K562 (cell line): ENCODE measurements around the gene ARL10. TPM values are rescaled to one million over a fixed set of nuclear protein-coding genes. Genes with fewer than 3 reads are reported as not detected.

Source experiments
- ATAC-seq: fragments of 200-7000 bp; cut with Tn5 transposase; 3 replicates; pipeline ENCODE4 v1.9.1; 2020; ENCODE audit warnings: moderate library complexity
- BruUV-seq: library from RNA; stranded (reverse); fragments of 400-500 nt; replicated peaks from 2 replicates; lab custom pipeline; 2021; lab: Mats Ljungman, UMichigan
- CTCF ChIA-PET: fragments of 300-600 bp; formaldehyde crosslinking; extraction: SDS; loops from one replicate; lab custom pipeline; 2021; ENCODE audit warnings: low intra/inter-chr PET ratio; lab: Yijun Ruan, JAX
- POLR2A ChIA-PET: fragments of 300-600, 350-650 bp; sonication (Branson Sonifier 250); formaldehyde crosslinking; extraction: SDS; loops from one replicate; lab custom pipeline; 2021; ENCODE audit warnings: antibody characterized with exemption, inconsistent platforms; lab: Yijun Ruan, JAX
- DNase-seq, 4 experiments: peaks; one replicate each; pipeline versions ENCODE4 v3.0.0 to v3.0.0-alpha.2; 2011 to 2018; ENCODE audit warnings: low spot score in 3 of 4, mixed read lengths in 3 of 4; ENCODE audit errors: extremely low read depth in 1 of 4
- FAIRE-seq: peaks from 2 replicates; lab custom pipeline; 2011; peaks lifted over from hg19 to GRCh38; lab: Jason Lieb, UNC
- H2AFZ ChIP-seq: 2 replicates; pipeline ENCODE4 v1.6.0; 2011; ENCODE audit warnings: low read depth, low read length, control low read depth, inconsistent platforms
- H3K27ac ChIP-seq: fragments of 200-600 bp; 3 replicates; pipeline ENCODE4 v1.8.0; 2011; ENCODE audit warnings: low read depth, mild to moderate bottlenecking, control low read depth, inconsistent platforms, low read length, moderate library complexity, mixed read lengths; ENCODE audit errors: extremely low read depth
- H3K27me3 ChIP-seq, 2 experiments: fragments of 300-600 bp in 1 of 2; 2 replicates in 1 of 2; 3 replicates in 1 of 2; pipeline versions ENCODE4 v1.6.0 to v1.8.0; 2011; ENCODE audit warnings: inconsistent platforms in 2 of 2, low read length in 2 of 2, mild to moderate bottlenecking in 1 of 2, mixed read lengths in 1 of 2, moderate library complexity in 1 of 2; ENCODE audit not compliant: control insufficient read depth in 2 of 2, insufficient read depth in 2 of 2
- H3K36me3 ChIP-seq: fragments of 300-600 bp; 3 replicates; pipeline ENCODE4 v1.8.0; 2011; ENCODE audit warnings: mild to moderate bottlenecking, low read length, inconsistent platforms; ENCODE audit not compliant: control insufficient read depth, insufficient read depth
- H3K4me1 ChIP-seq, 2 experiments: fragments of 200-600 bp in 1 of 2; replicated peaks in 1 of 2; 2 replicates in 1 of 2; 3 replicates in 1 of 2; pipeline versions ENCODE4 v1.5.1 to v1.8.0; 2011; ENCODE audit warnings: inconsistent platforms in 2 of 2, low read length in 2 of 2, mild to moderate bottlenecking in 1 of 2, mixed read lengths in 1 of 2, moderate library complexity in 1 of 2; ENCODE audit not compliant: control insufficient read depth in 2 of 2, insufficient read depth in 2 of 2
- H3K4me2 ChIP-seq: 2 replicates; pipeline ENCODE4 v1.6.1; 2011; ENCODE audit warnings: low read length, control low read depth, inconsistent platforms, mixed read lengths; ENCODE audit not compliant: insufficient read depth
- H3K4me3 ChIP-seq: fragments of 200-600 bp; sonication (generic), shearing (Covaris generic); 2 replicates; pipeline ENCODE4 v1.5.1; 2016; ENCODE audit warnings: control low read depth, inconsistent platforms
- H3K79me2 ChIP-seq: fragments of 200-600 bp; 3 replicates; pipeline ENCODE4 v1.8.0; 2011; ENCODE audit warnings: low read length, inconsistent platforms; ENCODE audit not compliant: control insufficient read depth, insufficient read depth
- H3K9ac ChIP-seq, 2 experiments: 2 replicates each; pipeline versions ENCODE4 v1.6.0 to v1.6.1; 2011; ENCODE audit warnings: low read depth in 2 of 2, low read length in 2 of 2, control low read depth in 1 of 2, inconsistent platforms in 1 of 2, mild to moderate bottlenecking in 1 of 2, mixed read lengths in 1 of 2; ENCODE audit not compliant: insufficient read depth in 1 of 2
- H3K9me1 ChIP-seq: one replicate; pipeline ENCODE4 v1.6.0; 2011; ENCODE audit warnings: inconsistent platforms, mild to moderate bottlenecking, low read length, moderate library complexity; ENCODE audit not compliant: control insufficient read depth, insufficient read depth
- H3K9me3 ChIP-seq: replicated peaks from 2 replicates; pipeline ENCODE4 v1.5.1; 2011; ENCODE audit warnings: low read depth, low read length, inconsistent platforms; ENCODE audit not compliant: control insufficient read depth, insufficient read depth
- H4K20me1 ChIP-seq: replicated peaks from 2 replicates; pipeline ENCODE4 v1.6.1; 2011; ENCODE audit warnings: low read length, inconsistent platforms, mixed read lengths; ENCODE audit not compliant: control insufficient read depth, insufficient read depth
- ARID4B ChIP-seq: sonication (generic); formaldehyde crosslinking; IDR thresholded peaks from 2 replicates; pipeline ENCODE4 v1.8.0; 2022; ENCODE audit warnings: mild to moderate bottlenecking, missing genetic modification reagents
- FOXJ3 ChIP-seq: sonication (generic); formaldehyde crosslinking; IDR thresholded peaks from 2 replicates; pipeline ENCODE4 v1.4.0; 2020; ENCODE audit warnings: mild to moderate bottlenecking, missing genetic modification reagents
- HEY1 ChIP-seq: fragments of 250-450 bp; sonication (Bioruptor Pico); IDR thresholded peaks from 2 replicates; pipeline ENCODE4 v1.5.0; 2020; ENCODE audit warnings: mild to moderate bottlenecking, moderate library complexity, borderline replicate concordance
- IRF2 ChIP-seq: sonication (generic); formaldehyde crosslinking; IDR thresholded peaks from 2 replicates; pipeline ENCODE4 v1.8.1; 2022; ENCODE audit warnings: mild to moderate bottlenecking, missing genetic modification reagents
- RNF219 ChIP-seq: fragments of 250-450 bp; sonication (Bioruptor Pico); IDR thresholded peaks from 2 replicates; pipeline ENCODE4 v1.5.0; 2022; ENCODE audit warnings: mild to moderate bottlenecking
- SIRT6 ChIP-seq: IDR thresholded peaks from one replicate; pipeline ENCODE4 v1.6.1; 2012; ENCODE audit warnings: low read depth, mild to moderate bottlenecking, control low read depth, inconsistent platforms, low read length, moderate library complexity
- SMAD2 ChIP-seq: fragments of 150-350 bp; IDR thresholded peaks from 2 replicates; pipeline ENCODE4 v1.6.1; 2014; ENCODE audit warnings: low read depth, mild to moderate bottlenecking, low read length
- THRAP3 ChIP-seq: fragments of 450-650 bp; IDR thresholded peaks from 2 replicates; pipeline ENCODE4 v1.6.1; 2016; ENCODE audit warnings: mild to moderate bottlenecking, inconsistent platforms, borderline replicate concordance
- ZBTB5 ChIP-seq: fragments of 450-650 bp; IDR thresholded peaks from 2 replicates; pipeline ENCODE4 v1.6.1; 2017; ENCODE audit warnings: antibody characterized with exemption
- ZFP36 ChIP-seq: fragments of 150-350 bp; IDR thresholded peaks from 2 replicates; pipeline ENCODE4 v1.6.1; 2018; ENCODE audit warnings: low read length, low read depth; ENCODE audit not compliant: partially characterized antibody
- ZKSCAN1 ChIP-seq: fragments of 150-350 bp; IDR thresholded peaks from 2 replicates; pipeline ENCODE4 v1.6.1; 2016; ENCODE audit warnings: low read depth, low read length
- ZNF239 ChIP-seq: fragments of 250-450 bp; sonication (Bioruptor Pico); IDR thresholded peaks from 2 replicates; pipeline ENCODE4 v1.4.0; 2020; ENCODE audit warnings: mild to moderate bottlenecking
- ZNF274 ChIP-seq: IDR thresholded peaks from 2 replicates; pipeline ENCODE4 v1.6.1; 2011; ENCODE audit warnings: low read depth, mild to moderate bottlenecking, low read length, moderate library complexity, borderline replicate concordance
- ZNF316 ChIP-seq: fragments of 450-650 bp; IDR thresholded peaks from 2 replicates; pipeline ENCODE4 v1.6.1; 2016
- ZNF785 ChIP-seq: fragments of 250-450 bp; sonication (Bioruptor Pico); IDR thresholded peaks from 2 replicates; pipeline ENCODE4 v1.4.0; 2020; ENCODE audit warnings: mild to moderate bottlenecking
- ZSCAN29 ChIP-seq: fragments of 450-650 bp; IDR thresholded peaks from 2 replicates; pipeline ENCODE4 v1.6.1; 2017
- WGBS: fragments of 100-300 bp; shearing (Covaris generic); methylation state at CpG from one replicate; pipeline ENCODE4 v1.1.6; 2016; ENCODE audit warnings: low coverage, mixed read lengths; ENCODE audit not compliant: insufficient coverage; ENCODE audit errors: missing lambda C conversion rate; 5-methylcytosine and 5-hydroxymethylcytosine counted together
- in situ Hi-C: fragments of 300-500 bp; cut with MboI; formaldehyde crosslinking; loops from 4 replicates; pipeline ENCODE4 v1.15.0; 2018; ENCODE audit warnings: inconsistent platforms, mixed read lengths
- intact Hi-C: fragments of 100-400 bp; cut with micrococcal nuclease; formaldehyde crosslinking; loops from 2 replicates; pipeline ENCODE4 v1.14.2; 2022
- polyA plus RNA-seq, 8 experiments: library from polyadenylated mRNA; depleted of rRNA in 4 of 8; stranded (reverse) in 5 of 8; unstranded in 3 of 8; fragments of >200 nt; fragmentation: Nextera tagmentation in 2 of 8; fragmentation: Illumina TruSeq in 1 of 8; extraction: Ambion mirVana in 2 of 8; extraction: Trizol in 1 of 8; gene quantifications; 2 replicates each; pipeline versions ENCODE4 v1.2.1 to v1.2.3, GENCODE V29; 2011 to 2014; ENCODE audit warnings: inconsistent platforms in 1 of 8, missing spikeins in 1 of 8
- total RNA-seq, 7 experiments: library from RNA; depleted of rRNA in 6 of 7; stranded (reverse); fragments of >200 nt in 6 of 7; fragmentation: Illumina TruSeq in 2 of 7; extraction: Trizol in 2 of 7; gene quantifications; 2 replicates each; pipeline versions ENCODE4 v1.2.1 to v1.2.3, GENCODE V29; 2011 to 2021; ENCODE audit warnings: low replicate concordance in 1 of 7

Gene ARL10
- total and polyA plus RNA-seq, 9 of the 15 experiments (the other 6 are each of a cell fraction or from before 2014, with no cell fraction given): under 0.01 to 0.40 (median 0.34) TPM; not detected in 3

GRCh38 chr5:176388003-176388443, 22.7 kb downstream of the ARL10 start:
- ChIA-PET CTCF (no interaction called here), POLR2A (interaction anchor here (0.6 to 1.5 kb wide), 4 partner anchors 26 to 115 kb away, joined by 3 to 4 read pairs (median 3); no protein-coding TSS in a partner anchor)
- peak overlapping the region; percentile 97 for H2AFZ ChIP-seq
- no peaks in the 10 kb centered on the region for H3K9me1 ChIP-seq
- H3K27ac ChIP-seq: peak overlapping the region; percentile 97
- H3K4me2 ChIP-seq: peak overlapping the region; percentile 99
- no peaks in the 10 kb centered on the region for H3K27me3 ChIP-seq
- H3K4me1 ChIP-seq: peaks cover 6 to 19% of the 10 kb centered on the region in 2 experiments; a peak in 4 of 5 replicates
- H3K79me2 ChIP-seq: peaks cover 58% of the 10 kb centered on the region
- peak overlapping the region; percentile 69 for H3K4me3 ChIP-seq
- BruUV-seq: no TSS peak
- H3K36me3 ChIP-seq: peaks cover 81% of the 10 kb centered on the region
- intact Hi-C loops: loop anchor here (1.0 kb wide), 1 partner anchor 27 kb away; the partner anchor contains the start of gene KIAA1191
- peak; percentile 44 for FAIRE-seq
- no peaks in the 10 kb centered on the region for H3K9me3 ChIP-seq
- in situ Hi-C loops: no loop called here
- no peaks in the 10 kb centered on the region; the same call in 1 of the 2 replicates for H4K20me1 ChIP-seq
- 2% methylated on average over 22 of the region's 29 CpGs for WGBS
- DNase-seq: peak; percentile 52 to 72 (median 62)
- peak; percentile 35 for ATAC-seq
- H3K9ac ChIP-seq: peak overlapping the region; percentile 96 to 98
- TF ChIP-seq FOXJ3 (CRISPR knock-in tag) (no peak), ZBTB5 (no peak), ZNF239 (CRISPR knock-in tag) (no peak), ZSCAN29 (0 out of 2 replicates have a peak, but pooled peaks have one; percentile 15), ZFP36 (no peak), ZNF316 (no peak), ZNF274 (no peak), ZNF785 (CRISPR knock-in tag) (no peak), ARID4B (CRISPR knock-in tag) (no peak), HEY1 (CRISPR knock-in tag) (no peak), ZKSCAN1 (no peak), SIRT6 (no peak), IRF2 (CRISPR knock-in tag) (no peak), THRAP3 (no peak), RNF219 (no peak), SMAD2 (no peak)
